MM.1S (cell line): Measurements from ENCODE around the gene ERC2.

Source experiments
- CTCF ChIP-seq: fragments of 300-600 bp; sonication (generic); IDR thresholded peaks from 2 replicates; pipeline ENCODE4 v1.5.1; 2016; ENCODE audit warnings: antibody characterized with exemption, low read length, mixed read lengths
- EZH2 ChIP-seq: fragments of 300-600 bp; sonication (generic); optimal IDR thresholded peaks from 2 replicates; pipeline ENCODE3; 2017; ENCODE audit warnings: low read depth, mild to moderate bottlenecking, antibody characterized with exemption, low read length, mixed read lengths

GRCh38 chr3:55958605-55959004 is 509.7 kb downstream of the ERC2 start:
- TF ChIP-seq CTCF (no peak), EZH2 (no peak)
